ENCODE measurements around the gene CDKN2C. TPM values are rescaled to one million over a fixed set of nuclear protein-coding genes. Genes with fewer than 3 reads are reported as not detected.

CDKN2C gene
- total and polyA plus RNA-seq, 10 of the 15 experiments (the other 5 are each of a cell fraction or from before 2014, with no cell fraction given): 3.3 to 11.7 (median 6.0) TPM

DNA sequence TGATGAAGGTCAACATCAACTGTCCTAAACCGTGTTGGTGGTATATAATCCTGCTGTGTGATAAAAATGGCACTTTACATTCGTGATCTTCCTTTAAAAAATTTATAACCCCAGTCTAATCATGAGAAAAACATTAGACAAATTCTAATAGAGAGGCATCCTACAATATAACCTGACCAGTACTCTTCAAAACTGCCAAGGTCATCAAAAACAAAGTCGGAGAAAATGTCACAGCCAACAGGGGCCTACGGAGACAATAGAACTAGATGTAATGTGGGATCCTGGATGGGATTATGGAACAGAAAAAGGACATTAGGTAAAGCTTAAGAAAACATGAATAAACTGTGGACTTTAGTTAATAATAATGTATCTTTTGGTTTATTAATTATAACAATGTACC, 25.0 kb downstream of the CDKN2C start:
- H3K9ac ChIP-seq (ENCODE audit: control insufficient read depth, insufficient read depth, low read length): no peak overlapping the region
- POLR2A ChIA-PET: no interaction called here
- H3K4me1 ChIP-seq (ENCODE audit: control insufficient read depth, insufficient read depth, low read length): peaks cover 7% of the 10 kb centered on the region; the same call in 1 of the 2 replicates
- no TSS peak for BruUV-seq (replicated peaks)
- no peak overlapping the region for H3K4me3 ChIP-seq
- 85% methylated on average over 4 of the region's 4 CpGs for WGBS (ENCODE audit: insufficient coverage, insufficient replicate concordance, low lambda C conversion rate, missing lambda C conversion rate)
- in situ Hi-C loops (cut with MboI): no loop called here
- ATAC-seq: no peak
- no peaks in the 10 kb centered on the region for H4K20me1 ChIP-seq (ENCODE audit: control insufficient read depth, insufficient read depth)
- H3K36me3 ChIP-seq (ENCODE audit: control insufficient read depth in 2 of 2, insufficient read depth in 2 of 2, low read length in 1 of 2): no peaks in the 10 kb centered on the region
- H3K79me2 ChIP-seq (ENCODE audit: control insufficient read depth, insufficient read depth, low read length): no peaks in the 10 kb centered on the region
- CTCF ChIA-PET: interaction anchor here (1.1 kb wide), 1 partner anchor 197 kb away, joined by 3 read pairs; no protein-coding TSS in a partner anchor
- RAD21 ChIA-PET (ENCODE audit: unreplicated experiment): interaction anchor here (0.6 kb wide), 1 partner anchor 221 kb away, joined by 3 read pairs; no protein-coding TSS in a partner anchor
- no peaks in the 10 kb centered on the region for H3K27me3 ChIP-seq (replicated peaks in 1 of 2; ENCODE audit: control insufficient read depth in 2 of 2, insufficient read depth in 2 of 2, low read length in 1 of 2)
- intact Hi-C loops (cut with micrococcal nuclease; ENCODE audit: unreplicated experiment): no loop called here
- FAIRE-seq: no peak
- SMC1A ChIA-PET (ENCODE audit: uncharacterized antibody, unreplicated experiment): no interaction called here
- no peak overlapping the region for H3K4me2 ChIP-seq (ENCODE audit: control insufficient read depth, insufficient read depth)
- no peaks in the 10 kb centered on the region; the same call in 1 of the 3 replicates for H3K9me3 ChIP-seq (replicated peaks; ENCODE audit: control insufficient read depth, insufficient read depth, low read length)
- no peak overlapping the region for H2AFZ ChIP-seq (ENCODE audit: control insufficient read depth, low read depth, low read length)
- no peak for DNase-seq (ENCODE audit: low read depth, low spot score)
- no peak overlapping the region for H3K27ac ChIP-seq (ENCODE audit: control insufficient read depth, insufficient read depth)
- no peak for TF ChIP-seq SIX5 (IDR thresholded peaks at IDR 0.05; ENCODE audit: low read depth, low read length, severe bottlenecking)
- no peak for TF ChIP-seq RCOR1 (conservative IDR thresholded peaks at IDR 0.05; ENCODE audit: low read depth, low read length)
- TF ChIP-seq ZNF217 (IDR thresholded peaks at IDR 0.05): no peak
- TF ChIP-seq, protein P1, sequence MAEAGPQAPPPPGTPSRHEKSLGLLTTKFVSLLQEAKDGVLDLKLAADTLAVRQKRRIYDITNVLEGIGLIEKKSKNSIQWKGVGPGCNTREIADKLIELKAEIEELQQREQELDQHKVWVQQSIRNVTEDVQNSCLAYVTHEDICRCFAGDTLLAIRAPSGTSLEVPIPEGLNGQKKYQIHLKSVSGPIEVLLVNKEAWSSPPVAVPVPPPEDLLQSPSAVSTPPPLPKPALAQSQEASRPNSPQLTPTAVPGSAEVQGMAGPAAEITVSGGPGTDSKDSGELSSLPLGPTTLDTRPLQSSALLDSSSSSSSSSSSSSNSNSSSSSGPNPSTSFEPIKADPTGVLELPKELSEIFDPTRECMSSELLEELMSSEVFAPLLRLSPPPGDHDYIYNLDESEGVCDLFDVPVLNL (IDR thresholded peaks at IDR 0.05; ENCODE audit: low read depth, low read length): no peak
- TF ChIP-seq BCL11A (IDR thresholded peaks at IDR 0.05; ENCODE audit: low read depth, low read length): no peak
- TF ChIP-seq TBL1XR1 (IDR thresholded peaks at IDR 0.05; ENCODE audit: low read depth, low read length): no peak
- TF ChIP-seq, protein P2, sequence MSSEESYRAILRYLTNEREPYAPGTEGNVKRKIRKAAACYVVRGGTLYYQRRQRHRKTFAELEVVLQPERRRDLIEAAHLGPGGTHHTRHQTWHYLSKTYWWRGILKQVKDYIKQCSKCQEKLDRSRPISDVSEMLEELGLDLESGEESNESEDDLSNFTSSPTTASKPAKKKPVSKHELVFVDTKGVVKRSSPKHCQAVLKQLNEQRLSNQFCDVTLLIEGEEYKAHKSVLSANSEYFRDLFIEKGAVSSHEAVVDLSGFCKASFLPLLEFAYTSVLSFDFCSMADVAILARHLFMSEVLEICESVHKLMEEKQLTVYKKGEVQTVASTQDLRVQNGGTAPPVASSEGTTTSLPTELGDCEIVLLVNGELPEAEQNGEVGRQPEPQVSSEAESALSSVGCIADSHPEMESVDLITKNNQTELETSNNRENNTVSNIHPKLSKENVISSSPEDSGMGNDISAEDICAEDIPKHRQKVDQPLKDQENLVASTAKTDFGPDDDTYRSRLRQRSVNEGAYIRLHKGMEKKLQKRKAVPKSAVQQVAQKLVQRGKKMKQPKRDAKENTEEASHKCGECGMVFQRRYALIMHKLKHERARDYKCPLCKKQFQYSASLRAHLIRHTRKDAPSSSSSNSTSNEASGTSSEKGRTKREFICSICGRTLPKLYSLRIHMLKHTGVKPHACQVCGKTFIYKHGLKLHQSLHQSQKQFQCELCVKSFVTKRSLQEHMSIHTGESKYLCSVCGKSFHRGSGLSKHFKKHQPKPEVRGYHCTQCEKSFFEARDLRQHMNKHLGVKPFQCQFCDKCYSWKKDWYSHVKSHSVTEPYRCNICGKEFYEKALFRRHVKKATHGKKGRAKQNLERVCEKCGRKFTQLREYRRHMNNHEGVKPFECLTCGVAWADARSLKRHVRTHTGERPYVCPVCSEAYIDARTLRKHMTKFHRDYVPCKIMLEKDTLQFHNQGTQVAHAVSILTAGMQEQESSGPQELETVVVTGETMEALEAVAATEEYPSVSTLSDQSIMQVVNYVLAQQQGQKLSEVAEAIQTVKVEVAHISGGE (CRISPR knock-in tag; IDR thresholded peaks at IDR 0.05): no peak
- TF ChIP-seq ZNF687 (IDR thresholded peaks at IDR 0.05): no peak
- no peak for TF ChIP-seq SUPT20H (IDR thresholded peaks at IDR 0.05; ENCODE audit: borderline replicate concordance, control insufficient read depth, low read depth, low read length)
- TF ChIP-seq EED (IDR thresholded peaks at IDR 0.05; ENCODE audit: low read depth): no peak
- TF ChIP-seq IKZF2 (IDR thresholded peaks at IDR 0.05): no peak
- TF ChIP-seq DPF2 (IDR thresholded peaks at IDR 0.05): no peak
- TF ChIP-seq ZNF274 (IDR thresholded peaks at IDR 0.05; ENCODE audit: insufficient read depth, insufficient read length): no peak
- no peak for TF ChIP-seq CHD1 (IDR thresholded peaks at IDR 0.05; ENCODE audit: low read depth, low read length)
